Measurements from ENCODE around the gene CDK5. TPM values are rescaled to one million over a fixed set of nuclear protein-coding genes. Genes with fewer than 3 reads are reported as not detected.
A peak's percentile ranks its signal among the peaks of the same experiment; 100 is the strongest.

CDK5 gene
- total and polyA plus RNA-seq, 10 of the 15 experiments (the other 5 are each of a cell fraction or from before 2014, with no cell fraction given): 1.5 to 33.4 (median 21.6) TPM

DNA sequence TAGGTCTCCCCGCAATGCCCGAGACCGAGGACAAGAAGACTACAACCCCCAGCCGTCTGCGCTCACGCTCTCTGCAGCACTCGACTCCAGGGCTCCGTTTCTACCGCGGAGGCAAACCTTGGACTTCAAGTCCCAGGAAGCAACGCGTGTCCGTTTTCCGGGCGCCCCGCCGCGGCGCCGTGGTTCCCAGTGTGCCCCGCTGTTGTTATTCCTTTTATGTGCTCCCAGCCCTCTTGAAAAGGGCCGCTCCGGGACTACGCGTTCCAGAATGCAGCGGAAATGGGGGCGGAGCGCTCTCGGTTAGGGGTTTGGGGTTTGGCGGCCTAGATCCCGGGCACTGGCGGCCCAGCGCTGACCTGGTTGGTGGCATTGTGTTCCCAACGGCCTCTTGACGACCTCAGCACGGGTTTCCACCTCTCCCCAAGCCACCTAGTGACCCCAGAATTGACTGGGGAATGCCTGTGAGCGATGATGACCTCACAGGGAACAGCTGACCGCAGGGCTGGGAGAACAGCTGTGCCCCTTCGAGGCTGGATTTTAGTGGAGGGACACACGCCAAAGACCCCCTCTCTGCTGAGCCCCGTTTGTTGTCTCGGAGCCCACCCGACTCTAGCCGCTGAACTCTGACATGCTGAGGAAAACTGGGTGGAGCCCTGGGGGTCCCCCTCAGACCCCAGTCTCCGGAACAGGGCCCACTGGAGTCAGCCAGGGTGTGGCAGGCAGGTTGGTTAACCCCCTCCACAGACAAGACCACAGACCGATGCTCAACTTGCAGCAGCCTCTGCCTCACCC lies 488 bp upstream of the CDK5 start (continued):
- TF ChIP-seq, protein P1, sequence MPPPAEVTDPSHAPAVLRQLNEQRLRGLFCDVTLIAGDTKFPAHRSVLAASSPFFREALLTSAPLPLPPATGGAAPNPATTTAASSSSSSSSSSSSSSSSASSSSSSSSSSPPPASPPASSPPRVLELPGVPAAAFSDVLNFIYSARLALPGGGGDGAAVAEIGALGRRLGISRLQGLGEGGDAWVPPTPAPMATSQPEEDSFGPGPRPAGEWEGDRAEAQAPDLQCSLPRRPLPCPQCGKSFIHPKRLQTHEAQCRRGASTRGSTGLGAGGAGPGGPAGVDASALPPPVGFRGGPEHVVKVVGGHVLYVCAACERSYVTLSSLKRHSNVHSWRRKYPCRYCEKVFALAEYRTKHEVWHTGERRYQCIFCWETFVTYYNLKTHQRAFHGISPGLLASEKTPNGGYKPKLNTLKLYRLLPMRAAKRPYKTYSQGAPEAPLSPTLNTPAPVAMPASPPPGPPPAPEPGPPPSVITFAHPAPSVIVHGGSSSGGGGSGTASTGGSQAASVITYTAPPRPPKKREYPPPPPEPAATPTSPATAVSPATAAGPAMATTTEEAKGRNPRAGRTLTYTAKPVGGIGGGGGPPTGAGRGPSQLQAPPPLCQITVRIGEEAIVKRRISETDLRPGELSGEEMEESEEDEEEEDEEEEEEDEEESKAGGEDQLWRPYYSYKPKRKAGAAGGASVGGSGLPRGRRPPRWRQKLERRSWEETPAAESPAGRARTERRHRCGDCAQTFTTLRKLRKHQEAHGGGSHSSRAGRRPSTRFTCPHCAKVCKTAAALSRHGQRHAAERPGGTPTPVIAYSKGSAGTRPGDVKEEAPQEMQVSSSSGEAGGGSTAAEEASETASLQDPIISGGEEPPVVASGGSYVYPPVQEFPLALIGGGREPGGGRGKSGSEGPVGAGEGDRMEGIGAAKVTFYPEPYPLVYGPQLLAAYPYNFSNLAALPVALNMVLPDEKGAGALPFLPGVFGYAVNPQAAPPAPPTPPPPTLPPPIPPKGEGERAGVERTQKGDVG (CRISPR knock-in tag; IDR thresholded peaks at IDR 0.05): no peak
- TF ChIP-seq TARDBP (IDR thresholded peaks at IDR 0.05; ENCODE audit: borderline replicate concordance): peak; percentile 63; the same call in 1 of the 2 replicates
- TF ChIP-seq RAD51 (IDR thresholded peaks at IDR 0.05): no peak
- peak; percentile 87 for TF ChIP-seq GABPA (IDR thresholded peaks at IDR 0.05; ENCODE audit: low read depth)
- TF ChIP-seq RAD21 (IDR thresholded peaks at IDR 0.05; ENCODE audit: insufficient read depth, low read depth, low read length): no peak
- TF ChIP-seq, protein P2, sequence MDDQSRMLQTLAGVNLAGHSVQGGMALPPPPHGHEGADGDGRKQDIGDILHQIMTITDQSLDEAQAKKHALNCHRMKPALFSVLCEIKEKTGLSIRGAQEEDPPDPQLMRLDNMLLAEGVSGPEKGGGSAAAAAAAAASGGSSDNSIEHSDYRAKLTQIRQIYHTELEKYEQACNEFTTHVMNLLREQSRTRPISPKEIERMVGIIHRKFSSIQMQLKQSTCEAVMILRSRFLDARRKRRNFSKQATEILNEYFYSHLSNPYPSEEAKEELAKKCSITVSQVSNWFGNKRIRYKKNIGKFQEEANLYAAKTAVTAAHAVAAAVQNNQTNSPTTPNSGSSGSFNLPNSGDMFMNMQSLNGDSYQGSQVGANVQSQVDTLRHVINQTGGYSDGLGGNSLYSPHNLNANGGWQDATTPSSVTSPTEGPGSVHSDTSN (IDR thresholded peaks at IDR 0.05; ENCODE audit: insufficient replicate concordance, low read depth, low read length): no peak
- TF ChIP-seq, protein P3, sequence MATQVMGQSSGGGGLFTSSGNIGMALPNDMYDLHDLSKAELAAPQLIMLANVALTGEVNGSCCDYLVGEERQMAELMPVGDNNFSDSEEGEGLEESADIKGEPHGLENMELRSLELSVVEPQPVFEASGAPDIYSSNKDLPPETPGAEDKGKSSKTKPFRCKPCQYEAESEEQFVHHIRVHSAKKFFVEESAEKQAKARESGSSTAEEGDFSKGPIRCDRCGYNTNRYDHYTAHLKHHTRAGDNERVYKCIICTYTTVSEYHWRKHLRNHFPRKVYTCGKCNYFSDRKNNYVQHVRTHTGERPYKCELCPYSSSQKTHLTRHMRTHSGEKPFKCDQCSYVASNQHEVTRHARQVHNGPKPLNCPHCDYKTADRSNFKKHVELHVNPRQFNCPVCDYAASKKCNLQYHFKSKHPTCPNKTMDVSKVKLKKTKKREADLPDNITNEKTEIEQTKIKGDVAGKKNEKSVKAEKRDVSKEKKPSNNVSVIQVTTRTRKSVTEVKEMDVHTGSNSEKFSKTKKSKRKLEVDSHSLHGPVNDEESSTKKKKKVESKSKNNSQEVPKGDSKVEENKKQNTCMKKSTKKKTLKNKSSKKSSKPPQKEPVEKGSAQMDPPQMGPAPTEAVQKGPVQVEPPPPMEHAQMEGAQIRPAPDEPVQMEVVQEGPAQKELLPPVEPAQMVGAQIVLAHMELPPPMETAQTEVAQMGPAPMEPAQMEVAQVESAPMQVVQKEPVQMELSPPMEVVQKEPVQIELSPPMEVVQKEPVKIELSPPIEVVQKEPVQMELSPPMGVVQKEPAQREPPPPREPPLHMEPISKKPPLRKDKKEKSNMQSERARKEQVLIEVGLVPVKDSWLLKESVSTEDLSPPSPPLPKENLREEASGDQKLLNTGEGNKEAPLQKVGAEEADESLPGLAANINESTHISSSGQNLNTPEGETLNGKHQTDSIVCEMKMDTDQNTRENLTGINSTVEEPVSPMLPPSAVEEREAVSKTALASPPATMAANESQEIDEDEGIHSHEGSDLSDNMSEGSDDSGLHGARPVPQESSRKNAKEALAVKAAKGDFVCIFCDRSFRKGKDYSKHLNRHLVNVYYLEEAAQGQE (IDR thresholded peaks at IDR 0.05; ENCODE audit: low read depth, low read length): no peak
- TF ChIP-seq ZNF217 (IDR thresholded peaks at IDR 0.05): no peak
- no peak for TF ChIP-seq JUND (IDR thresholded peaks at IDR 0.05; ENCODE audit: low read depth, low read length)
- TF ChIP-seq ESRRA (IDR thresholded peaks at IDR 0.05; ENCODE audit: low read length): no peak
- no peak for TF ChIP-seq ZZZ3 (IDR thresholded peaks at IDR 0.05; ENCODE audit: control insufficient read depth, insufficient read length, low read depth)
- TF ChIP-seq, protein P4, sequence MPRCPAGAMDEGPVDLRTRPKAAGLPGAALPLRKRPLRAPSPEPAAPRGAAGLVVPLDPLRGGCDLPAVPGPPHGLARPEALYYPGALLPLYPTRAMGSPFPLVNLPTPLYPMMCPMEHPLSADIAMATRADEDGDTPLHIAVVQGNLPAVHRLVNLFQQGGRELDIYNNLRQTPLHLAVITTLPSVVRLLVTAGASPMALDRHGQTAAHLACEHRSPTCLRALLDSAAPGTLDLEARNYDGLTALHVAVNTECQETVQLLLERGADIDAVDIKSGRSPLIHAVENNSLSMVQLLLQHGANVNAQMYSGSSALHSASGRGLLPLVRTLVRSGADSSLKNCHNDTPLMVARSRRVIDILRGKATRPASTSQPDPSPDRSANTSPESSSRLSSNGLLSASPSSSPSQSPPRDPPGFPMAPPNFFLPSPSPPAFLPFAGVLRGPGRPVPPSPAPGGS (IDR thresholded peaks at IDR 0.05; ENCODE audit: borderline replicate concordance, insufficient read depth, low read depth, low read length, poor library complexity, severe bottlenecking): no peak
- TF ChIP-seq, protein P5, sequence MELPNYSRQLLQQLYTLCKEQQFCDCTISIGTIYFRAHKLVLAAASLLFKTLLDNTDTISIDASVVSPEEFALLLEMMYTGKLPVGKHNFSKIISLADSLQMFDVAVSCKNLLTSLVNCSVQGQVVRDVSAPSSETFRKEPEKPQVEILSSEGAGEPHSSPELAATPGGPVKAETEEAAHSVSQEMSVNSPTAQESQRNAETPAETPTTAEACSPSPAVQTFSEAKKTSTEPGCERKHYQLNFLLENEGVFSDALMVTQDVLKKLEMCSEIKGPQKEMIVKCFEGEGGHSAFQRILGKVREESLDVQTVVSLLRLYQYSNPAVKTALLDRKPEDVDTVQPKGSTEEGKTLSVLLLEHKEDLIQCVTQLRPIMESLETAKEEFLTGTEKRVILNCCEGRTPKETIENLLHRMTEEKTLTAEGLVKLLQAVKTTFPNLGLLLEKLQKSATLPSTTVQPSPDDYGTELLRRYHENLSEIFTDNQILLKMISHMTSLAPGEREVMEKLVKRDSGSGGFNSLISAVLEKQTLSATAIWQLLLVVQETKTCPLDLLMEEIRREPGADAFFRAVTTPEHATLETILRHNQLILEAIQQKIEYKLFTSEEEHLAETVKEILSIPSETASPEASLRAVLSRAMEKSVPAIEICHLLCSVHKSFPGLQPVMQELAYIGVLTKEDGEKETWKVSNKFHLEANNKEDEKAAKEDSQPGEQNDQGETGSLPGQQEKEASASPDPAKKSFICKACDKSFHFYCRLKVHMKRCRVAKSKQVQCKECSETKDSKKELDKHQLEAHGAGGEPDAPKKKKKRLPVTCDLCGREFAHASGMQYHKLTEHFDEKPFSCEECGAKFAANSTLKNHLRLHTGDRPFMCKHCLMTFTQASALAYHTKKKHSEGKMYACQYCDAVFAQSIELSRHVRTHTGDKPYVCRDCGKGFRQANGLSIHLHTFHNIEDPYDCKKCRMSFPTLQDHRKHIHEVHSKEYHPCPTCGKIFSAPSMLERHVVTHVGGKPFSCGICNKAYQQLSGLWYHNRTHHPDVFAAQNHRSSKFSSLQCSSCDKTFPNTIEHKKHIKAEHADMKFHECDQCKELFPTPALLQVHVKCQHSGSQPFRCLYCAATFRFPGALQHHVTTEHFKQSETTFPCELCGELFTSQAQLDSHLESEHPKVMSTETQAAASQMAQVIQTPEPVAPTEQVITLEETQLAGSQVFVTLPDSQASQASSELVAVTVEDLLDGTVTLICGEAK (IDR thresholded peaks at IDR 0.05; ENCODE audit: borderline replicate concordance): peak; percentile 90
